BJ (cell line): Measurements from ENCODE around the gene CDC37. TPM values are rescaled to one million over a fixed set of nuclear protein-coding genes. Genes with fewer than 3 reads are reported as not detected.

Source experiments
- CTCF ChIA-PET: fragments of 350-600 bp; formaldehyde crosslinking; extraction: SDS; loops from one replicate; lab custom pipeline; 2021; ENCODE audit warnings: antibody characterized with exemption, inconsistent platforms; lab: Yijun Ruan, JAX
- POLR2A ChIA-PET: fragments of 300-600 bp; sonication (Branson Sonifier 250); formaldehyde crosslinking; extraction: SDS; loops from one replicate; lab custom pipeline; 2021; ENCODE audit warnings: antibody characterized with exemption; lab: Charles Lee
- DNase-seq: peaks from one replicate; pipeline ENCODE4 v3.0.0-alpha.2; 2011; ENCODE audit warnings: low read depth
- H3K27me3 ChIP-seq: 2 replicates; pipeline ENCODE4 v1.6.0; 2011; ENCODE audit warnings: low read length; ENCODE audit not compliant: control insufficient read depth, insufficient read depth
- H3K36me3 ChIP-seq: 2 replicates; pipeline ENCODE4 v1.5.1; 2011; ENCODE audit warnings: low read length; ENCODE audit not compliant: control insufficient read depth, insufficient read depth
- H3K4me3 ChIP-seq: 2 replicates; pipeline ENCODE4 v1.5.1; 2011; ENCODE audit warnings: low read depth, mild to moderate bottlenecking, control low read depth, low read length
- CTCF ChIP-seq: IDR thresholded peaks from 2 replicates; pipeline ENCODE4 v1.5.1; 2011; ENCODE audit warnings: low read depth, mild to moderate bottlenecking, control low read depth, inconsistent platforms, low read length, moderate library complexity; ENCODE audit not compliant: insufficient read depth
- polyA plus RNA-seq: library from polyadenylated mRNA; depleted of rRNA; stranded (reverse); fragments of >200 nt; gene quantifications from 2 replicates; pipeline ENCODE4 v1.2.3, GENCODE V29; 2011

CDC37 gene
- polyA plus RNA-seq, 1 experiment = 429 TPM

DNA sequence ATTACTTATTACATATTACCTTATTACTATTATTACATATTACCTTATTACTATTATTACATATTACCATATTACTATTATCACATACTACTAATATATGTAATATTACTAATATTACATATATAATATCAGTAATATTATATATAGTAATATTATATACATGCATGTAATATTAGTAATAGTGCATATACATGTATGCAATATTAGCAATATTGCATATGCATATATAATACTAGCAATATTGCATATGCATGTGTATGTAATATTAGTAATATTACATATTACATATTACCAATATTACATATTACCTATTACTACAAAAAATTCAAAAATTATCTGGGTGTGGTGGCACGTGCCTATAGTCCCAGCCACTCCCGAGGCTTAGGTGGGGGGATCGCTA is 39.4 kb upstream of the CDC37 start:
- no peak for TF ChIP-seq CTCF
- ChIA-PET CTCF (no interaction called here), POLR2A (no interaction called here)
- no peaks in the 10 kb centered on the region for H3K27me3 ChIP-seq
- DNase-seq = no peak
- H3K36me3 ChIP-seq = peaks cover 3% of the 10 kb centered on the region
- H3K4me3 ChIP-seq = no peak overlapping the region

GRCh38 chr19:10439588-10439987 is 36.2 kb upstream of the CDC37 start:
- Histone ChIP-seq H3K27me3 (no peaks in the 10 kb centered on the region), H3K36me3 (peaks cover 2% of the 10 kb centered on the region; the same call in 1 of the 2 replicates), H3K4me3 (no peak overlapping the region)
- POLR2A ChIA-PET = no interaction called here
- CTCF ChIA-PET = interaction anchor here (1.0 to 2.0 kb wide), 2 partner anchors 16 to 51 kb away, joined by 3 to 7 read pairs; no protein-coding TSS in a partner anchor
- no peak for TF ChIP-seq CTCF
- DNase-seq = no peak

DNA sequence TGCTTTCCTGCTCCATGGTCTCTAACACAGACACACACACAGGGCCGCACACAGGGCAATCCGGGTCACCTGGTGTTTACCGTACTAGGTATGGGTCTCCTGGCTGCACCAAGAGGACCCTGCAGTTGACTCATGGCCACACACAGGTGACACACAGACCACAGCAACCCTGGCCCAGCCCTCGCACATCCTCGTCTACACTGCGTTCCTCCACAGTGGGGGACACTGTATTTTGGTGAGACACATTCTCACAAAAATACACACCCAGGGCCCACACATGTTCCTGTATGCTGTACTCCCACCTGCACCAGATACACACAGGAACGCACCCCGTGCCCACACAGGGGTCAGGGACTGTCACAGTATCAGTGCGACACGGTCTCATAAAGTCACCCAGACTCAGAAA is 29.8 kb upstream of the CDC37 start:
- no peak for TF ChIP-seq CTCF
- POLR2A ChIA-PET = no interaction called here
- CTCF ChIA-PET = interaction anchor here (1.2 to 2.3 kb wide), 2 partner anchors 10 to 25 kb away, joined by 3 to 7 read pairs; no protein-coding TSS in a partner anchor
- Histone ChIP-seq H3K4me3 (no peak overlapping the region), H3K36me3 (peaks cover 2% of the 10 kb centered on the region; the same call in 1 of the 2 replicates), H3K27me3 (peaks cover 7% of the 10 kb centered on the region)
- no peak for DNase-seq

- TF ChIP-seq CTCF = no peak
- Histone ChIP-seq H3K27me3 (peaks cover 7% of the 10 kb centered on the region), H3K4me3 (peak overlapping the region; percentile 59), H3K36me3 (peaks cover 2% of the 10 kb centered on the region; the same call in 1 of the 2 replicates)
- no peak for DNase-seq
- ChIA-PET POLR2A (no interaction called here), CTCF (interaction anchor here (1.2 to 2.3 kb wide), 2 partner anchors 9 to 25 kb away, joined by 3 to 7 read pairs; no protein-coding TSS in a partner anchor)
Observed at GRCh38 chr19:10432736-10433130, 29.4 kb upstream of the CDC37 start.

DNA sequence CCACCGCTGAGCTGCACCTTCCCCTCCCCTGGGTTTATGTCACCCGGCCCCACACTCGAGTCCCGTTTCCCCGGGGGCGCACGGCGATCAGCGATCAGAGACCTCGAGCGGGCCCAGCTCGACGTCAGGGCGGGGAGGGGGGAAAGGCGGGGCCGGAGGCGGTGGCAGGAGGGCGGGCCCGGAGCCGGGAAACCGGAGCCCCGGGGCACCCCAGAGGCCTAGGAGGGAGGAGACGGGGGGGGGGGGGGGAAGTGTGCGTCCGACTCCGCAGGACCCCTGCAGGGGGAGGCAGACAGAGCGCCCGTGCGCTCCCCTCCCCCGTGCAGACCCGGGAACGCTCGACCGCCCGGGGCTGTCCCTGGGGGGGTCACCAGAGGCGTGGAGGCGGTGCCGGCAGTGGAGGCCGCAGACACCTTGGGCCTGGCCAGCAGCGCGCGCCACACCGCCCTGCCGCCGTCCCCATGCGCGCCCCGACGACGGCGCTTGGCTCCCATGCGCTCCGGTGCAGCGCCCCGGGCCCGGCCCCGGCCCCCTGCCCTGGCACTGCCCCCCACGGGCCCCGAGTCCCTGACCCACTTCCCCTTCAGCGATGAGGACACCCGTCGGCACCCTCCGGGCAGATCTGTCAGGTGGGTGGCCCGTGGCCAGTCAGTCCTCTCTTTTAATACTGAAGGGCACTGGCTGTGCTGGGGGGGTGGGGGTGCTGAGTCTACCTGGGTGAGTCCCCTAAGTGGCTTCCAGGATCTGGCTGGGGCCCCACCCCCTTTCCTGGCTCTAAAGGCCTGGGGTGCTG is 28.8 kb upstream of the CDC37 start:
- TF ChIP-seq CTCF = no peak
- Histone ChIP-seq H3K4me3 (peak overlapping the region; percentile 59), H3K27me3 (peaks cover 7% of the 10 kb centered on the region), H3K36me3 (peaks cover 2% of the 10 kb centered on the region; the same call in 1 of the 2 replicates)
- POLR2A ChIA-PET = no interaction called here
- CTCF ChIA-PET = interaction anchor here (0.9 to 2.3 kb wide), 6 partner anchors 9 to 141 kb away, joined by 3 to 7 read pairs (median 3); no protein-coding TSS in a partner anchor
- DNase-seq = no peak
